ENCODE results near the gene SBNO2.

Gene SBNO2

GRCh38 chr19:1167687-1168571, 6.1 kb downstream of the SBNO2 start:
- no peak for DNase-seq

- DNase-seq: no peak
Observed at GRCh38 chr19:1166872-1167573, 7.0 kb downstream of the SBNO2 start.

- no peak for DNase-seq
Observed at GRCh38 chr19:1164684-1165531, 9.2 kb downstream of the SBNO2 start.

GRCh38 chr19:1163934-1164683, 10.0 kb downstream of the SBNO2 start:
- DNase-seq: no peak

GRCh38 chr19:1163283-1163933, 10.7 kb downstream of the SBNO2 start:
- DNase-seq: no peak

- no peak for DNase-seq
Observed at GRCh38 chr19:1162404-1163282, 11.4 kb downstream of the SBNO2 start.

- DNase-seq: no peak
Observed at GRCh38 chr19:1161716-1162115, 12.4 kb downstream of the SBNO2 start.

- no peak for DNase-seq
Observed at GRCh38 chr19:1159864-1160595, 14.0 kb downstream of the SBNO2 start.

- no peak for DNase-seq
Observed at GRCh38 chr19:1158885-1159448, 15.1 kb downstream of the SBNO2 start.

- no peak for DNase-seq
Observed at GRCh38 chr19:1157931-1158884, 15.9 kb downstream of the SBNO2 start.

- no peak for DNase-seq
Observed at GRCh38 chr19:1156830-1157615, 17.0 kb downstream of the SBNO2 start.

GRCh38 chr19:1156305-1156801, 17.7 kb downstream of the SBNO2 start:
- DNase-seq: no peak

GRCh38 chr19:1155352-1156304, 18.4 kb downstream of the SBNO2 start:
- no peak for DNase-seq

- DNase-seq: no peak
Observed at GRCh38 chr19:1154731-1155351, 19.2 kb downstream of the SBNO2 start.

- no peak for DNase-seq
Observed at GRCh38 chr19:1153891-1154730, 20.0 kb downstream of the SBNO2 start.

Data from NCI-H1105 treated with DMSO at 0.1 percent for 48 hours (cell line).